Activated CD8-positive, alpha-beta memory T cell treated with anti-CD3 and anti-CD28 coated beads, Interleukin-2, amount 50 U/mL, for 4 hours (primary cell): Measurements from ENCODE around the gene RDH8.

Experiments used
- DNase-seq: peaks from one replicate; pipeline ENCODE4 v3.0.0-alpha.2; 2020

RDH8 gene

GRCh38 chr19:10043286-10043927 is 30.1 kb downstream of the RDH8 start:
- DNase-seq, result no peak

- DNase-seq, result no peak
Observed at GRCh38 chr19:10044390-10044789, 31.1 kb downstream of the RDH8 start.

- DNase-seq, result no peak
Observed at GRCh38 chr19:10045371-10045770, 32.1 kb downstream of the RDH8 start.

- no peak for DNase-seq
Observed at GRCh38 chr19:10049626-10050025, 36.3 kb downstream of the RDH8 start.

- DNase-seq, result no peak
Observed at GRCh38 chr19:10052602-10053360, 39.5 kb downstream of the RDH8 start.

- DNase-seq, result no peak
Observed at GRCh38 chr19:10061717-10062310, 48.5 kb downstream of the RDH8 start.

GRCh38 chr19:10068205-10068604 is 54.9 kb downstream of the RDH8 start:
- DNase-seq, result no peak

- no peak for DNase-seq
Observed at GRCh38 chr19:10069046-10069445, 55.8 kb downstream of the RDH8 start.

GRCh38 chr19:10070730-10071446 is 57.6 kb downstream of the RDH8 start:
- DNase-seq, result no peak
